CD14-positive monocyte (primary cell): ENCODE measurements around the gene CCDC51. TPM values are rescaled to one million over a fixed set of nuclear protein-coding genes. Genes with fewer than 3 reads are reported as not detected.

Experiments used
- DNase-seq, 3 donors: peaks; one replicate each; pipeline ENCODE4 v3.0.0-alpha.2; 2011 to 2022
- H2AFZ ChIP-seq: 2 replicates; pipeline ENCODE4 v1.6.0; 2012; ENCODE audit warnings: mild to moderate bottlenecking, low read depth, low read length, inconsistent platforms; ENCODE audit not compliant: insufficient read depth, poor library complexity, severe bottlenecking
- H3K27ac ChIP-seq, 2 donors: 1 replicate in 1 of 2; 2 replicates in 1 of 2; pipeline ENCODE4 v1.5.1; 2012 to 2013; ENCODE audit warnings: low read length in 2 of 2, control low read depth in 1 of 2, inconsistent platforms in 1 of 2, low read depth in 1 of 2, mild to moderate bottlenecking in 1 of 2
- H3K27me3 ChIP-seq, 2 donors: one replicate each; pipeline versions ENCODE4 v1.6.0 to v1.6.1; 2011 to 2013; ENCODE audit warnings: low read length in 2 of 2; ENCODE audit not compliant: control insufficient read depth in 2 of 2, insufficient read depth in 2 of 2
- H3K36me3 ChIP-seq, 2 donors: replicated peaks in 1 of 2; 1 replicate in 1 of 2; 2 replicates in 1 of 2; pipeline versions ENCODE4 v1.5.1 to v1.6.1; 2012 to 2013; ENCODE audit warnings: low read length in 2 of 2, control low read depth in 1 of 2, inconsistent platforms in 1 of 2, mild to moderate bottlenecking in 1 of 2; ENCODE audit not compliant: insufficient read depth in 2 of 2, control insufficient read depth in 1 of 2
- H3K4me1 ChIP-seq, 2 donors: 1 replicate in 1 of 2; 2 replicates in 1 of 2; pipeline versions ENCODE4 v1.5.1 to v1.6.1; 2012 to 2013; ENCODE audit warnings: low read length in 2 of 2, control low read depth in 1 of 2, inconsistent platforms in 1 of 2, mild to moderate bottlenecking in 1 of 2, moderate library complexity in 1 of 2; ENCODE audit not compliant: insufficient read depth in 2 of 2, control insufficient read depth in 1 of 2
- H3K4me2 ChIP-seq: replicated peaks from 2 replicates; pipeline ENCODE3; 2012; ENCODE audit warnings: low read length, moderate library complexity, mild to moderate bottlenecking; ENCODE audit not compliant: poor library complexity, severe bottlenecking; ENCODE audit errors: extremely low read depth
- H3K4me3 ChIP-seq, 3 experiments: fragments of 200-600 bp in 1 of 3; sonication (generic) in 1 of 3; replicated peaks in 1 of 3; 1 replicate in 2 of 3; 2 replicates in 1 of 3; pipeline ENCODE4 v1.5.1; 2011 to 2013; ENCODE audit warnings: low read length in 3 of 3, mild to moderate bottlenecking in 3 of 3, control low read depth in 2 of 3, low read depth in 2 of 3, inconsistent platforms in 1 of 3, moderate library complexity in 1 of 3
- H3K79me2 ChIP-seq: 2 replicates; pipeline ENCODE4 v1.6.0; 2012; ENCODE audit warnings: mild to moderate bottlenecking, control low read depth, inconsistent platforms, low read length, moderate library complexity; ENCODE audit not compliant: insufficient read depth
- H3K9ac ChIP-seq: 2 replicates; pipeline ENCODE4 v1.6.0; 2017; ENCODE audit warnings: low read length, mild to moderate bottlenecking; ENCODE audit not compliant: insufficient read depth, poor library complexity, severe bottlenecking
- H3K9me3 ChIP-seq, 2 donors: replicated peaks in 1 of 2; 1 replicate in 1 of 2; 2 replicates in 1 of 2; pipeline versions ENCODE4 v1.5.1 to v1.6.1; 2012 to 2013; ENCODE audit warnings: low read length in 2 of 2, control low read depth in 1 of 2; ENCODE audit not compliant: control insufficient read depth in 1 of 2, insufficient read depth in 1 of 2
- H4K20me1 ChIP-seq: 2 replicates; pipeline ENCODE4 v1.6.0; 2012; ENCODE audit warnings: mild to moderate bottlenecking, low read length, control low read depth, moderate library complexity; ENCODE audit not compliant: insufficient read depth
- H3K27ac Mint-ChIP-seq, 7 donors: one replicate each; pipeline ENCODE4 v1.8.0; 2020; ENCODE audit warnings: mild to moderate bottlenecking in 7 of 7, mixed read lengths in 7 of 7, moderate library complexity in 6 of 7, inconsistent platforms in 2 of 7
- H3K27me3 Mint-ChIP-seq, 3 donors: one replicate each; pipeline ENCODE4 v1.8.0; 2021 to 2022; ENCODE audit warnings: low read depth in 3 of 3, mild to moderate bottlenecking in 3 of 3, mixed read lengths in 3 of 3, moderate library complexity in 3 of 3, inconsistent platforms in 1 of 3
- H3K36me3 Mint-ChIP-seq, 2 donors: one replicate each; pipeline ENCODE4 v1.8.0; 2020; ENCODE audit warnings: mixed read lengths in 2 of 2, inconsistent platforms in 1 of 2, mild to moderate bottlenecking in 1 of 2
- H3K4me1 Mint-ChIP-seq: one replicate; pipeline ENCODE4 v1.8.0; 2020; ENCODE audit warnings: mild to moderate bottlenecking, mixed read lengths
- H3K4me3 Mint-ChIP-seq, 2 donors: one replicate each; pipeline ENCODE4 v1.8.0; 2020; ENCODE audit warnings: mild to moderate bottlenecking in 2 of 2, mixed read lengths in 2 of 2, moderate library complexity in 1 of 2
- H3K9me3 Mint-ChIP-seq, 7 donors: one replicate each; pipeline ENCODE4 v1.8.0; 2020 to 2022; ENCODE audit warnings: mixed read lengths in 7 of 7, mild to moderate bottlenecking in 6 of 7, moderate library complexity in 6 of 7, inconsistent platforms in 2 of 7
- CTCF ChIP-seq: fragments of 200-600 bp; IDR thresholded peaks from one replicate; pipeline ENCODE4 v1.8.0; 2022; ENCODE audit warnings: antibody characterized with exemption, mild to moderate bottlenecking
- WGBS: methylation state at CpG from one replicate; pipeline ENCODE4 v1.1.5; 2013; ENCODE audit warnings: missing lambda C conversion rate; ENCODE audit not compliant: insufficient coverage; 5-methylcytosine and 5-hydroxymethylcytosine counted together
- intact Hi-C, 2 donors: fragments of 100-400 bp; cut with micrococcal nuclease; formaldehyde crosslinking; loops; one replicate each; pipeline versions ENCODE4 v1.15.0 to v1.15.1; 2023
- polyA plus RNA-seq, 3 donors: library from polyadenylated mRNA; depleted of rRNA in 1 of 3; unstranded in 2 of 3; stranded (reverse) in 1 of 3; fragments of 300-500 nt in 2 of 3; fragments of >200 nt in 1 of 3; fragmentation: Illumina TruSeq in 2 of 3; gene quantifications; 1 replicate in 2 of 3; 2 replicates in 1 of 3; pipeline ENCODE4 v1.2.3, GENCODE V29; 2012 to 2021

Gene CCDC51
- polyA plus RNA-seq, 3 donors = 3.6 to 5.9 (median 5.4) TPM

GRCh38 chr3:48413611-48414010, 26.3 kb downstream of the CCDC51 start:
- Histone ChIP-seq H3K27ac (no peak overlapping the region), H3K4me1 (no peaks in the 10 kb centered on the region), H4K20me1 (no peaks in the 10 kb centered on the region), H3K9ac (no peak overlapping the region), H3K27me3 (no peaks in the 10 kb centered on the region), H2AFZ (no peak overlapping the region), H3K36me3 (no peaks in the 10 kb centered on the region), H3K4me3 (no peak overlapping the region), H3K9me3 (no peaks in the 10 kb centered on the region), H3K4me2 (no peak overlapping the region), H3K79me2 (no peaks in the 10 kb centered on the region)
- 92% methylated on average over 10 of the region's 14 CpGs for WGBS
- Mint-ChIP-seq H3K36me3 (no peaks in the 10 kb centered on the region), H3K4me1 (no peaks in the 10 kb centered on the region), H3K27me3 (peaks cover 0 to 3% (median 0%) of the 10 kb centered on the region in 3 donors), H3K9me3 (peaks cover 0 to 2% (median 0%) of the 10 kb centered on the region in 7 donors), H3K27ac (no peak overlapping the region), H3K4me3 (no peak overlapping the region)
- TF ChIP-seq CTCF = no peak
- intact Hi-C loops = no loop called here
- DNase-seq = no peak

- no peaks in the 10 kb centered on the region for H3K79me2 ChIP-seq
- Mint-ChIP-seq H3K36me3 (no peaks in the 10 kb centered on the region), H3K27ac (no peak overlapping the region), H3K4me3 (no peak overlapping the region), H3K4me1 (no peaks in the 10 kb centered on the region), H3K27me3 (peaks cover 0 to 3% (median 2%) of the 10 kb centered on the region in 3 donors), H3K9me3 (peaks cover 0 to 2% (median 0%) of the 10 kb centered on the region in 7 donors)
- no peaks in the 10 kb centered on the region for H3K27me3 ChIP-seq
- intact Hi-C loops = no loop called here
- no peak for TF ChIP-seq CTCF
- 97% methylated on average over 8 of the region's 8 CpGs for WGBS
- no peak overlapping the region for H3K27ac ChIP-seq
- H3K4me2 ChIP-seq = no peak overlapping the region
- H3K9ac ChIP-seq = no peak overlapping the region
- H3K36me3 ChIP-seq = no peaks in the 10 kb centered on the region
- H3K9me3 ChIP-seq = no peaks in the 10 kb centered on the region
- no peak overlapping the region for H3K4me3 ChIP-seq
- H3K4me1 ChIP-seq = no peaks in the 10 kb centered on the region
- no peaks in the 10 kb centered on the region for H4K20me1 ChIP-seq
- H2AFZ ChIP-seq = no peak overlapping the region
- no peak for DNase-seq
Measured at GRCh38 chr3:48413086-48413485, 26.8 kb downstream of the CCDC51 start.
